Sigmoid colon (tissue), 7 donors: ENCODE measurements around the gene ERBB2. TPM values are rescaled to one million over a fixed set of nuclear protein-coding genes. Genes with fewer than 3 reads are reported as not detected.

Experiments
- DNase-seq: peaks from one replicate; pipeline ENCODE4 v3.0.0-alpha.2; 2019
- H3K27ac ChIP-seq, 4 donors: fragments of 200-600 bp; sonication (generic); one replicate each; pipeline ENCODE4 v1.5.1; 2016 to 2019; ENCODE audit warnings: mild to moderate bottlenecking in 1 of 4
- H3K27me3 ChIP-seq, 3 donors: fragments of 200-600 bp; sonication (generic); one replicate each; pipeline ENCODE4 v1.5.1; 2019; ENCODE audit warnings: mild to moderate bottlenecking in 1 of 3
- H3K36me3 ChIP-seq, 4 donors: fragments of 200-600 bp; sonication (generic); one replicate each; pipeline ENCODE4 v1.5.1; 2016 to 2019
- H3K4me1 ChIP-seq, 4 donors: fragments of 200-600 bp; sonication (generic); one replicate each; pipeline ENCODE4 v1.5.1; 2017 to 2019
- H3K4me3 ChIP-seq, 4 donors: fragments of 200-600 bp; sonication (generic); one replicate each; pipeline ENCODE4 v1.5.1; 2017 to 2019; ENCODE audit warnings: mild to moderate bottlenecking in 2 of 4, moderate library complexity in 1 of 4
- H3K9me3 ChIP-seq, 4 donors: fragments of 200-600 bp in 3 of 4; sonication (generic) in 3 of 4; one replicate each; pipeline versions ENCODE4 v1.5.1 to v1.6.1; 2013 to 2019
- CTCF ChIP-seq, 4 experiments: fragments of 450-650 bp in 3 of 4; fragments of 200-600 bp in 1 of 4; IDR thresholded peaks; one replicate each; pipeline ENCODE4 v1.5.1; 2016 to 2019; ENCODE audit warnings: antibody characterized with exemption in 4 of 4, mild to moderate bottlenecking in 3 of 4, moderate library complexity in 2 of 4
- EP300 ChIP-seq, 4 donors: sonication (generic); formaldehyde crosslinking; IDR thresholded peaks; one replicate each; pipeline ENCODE4 v1.6.1; 2017; ENCODE audit warnings: antibody characterized with exemption in 4 of 4
- POLR2A ChIP-seq, 2 donors: fragments of 450-650 bp; IDR thresholded peaks; one replicate each; pipeline ENCODE4 v1.6.1; 2016; ENCODE audit warnings: antibody characterized with exemption in 2 of 2, mild to moderate bottlenecking in 2 of 2, moderate library complexity in 2 of 2
- POLR2AphosphoS5 ChIP-seq, 4 donors: sonication (generic); formaldehyde crosslinking; IDR thresholded peaks; one replicate each; pipeline ENCODE4 v1.6.1; 2017; ENCODE audit warnings: antibody characterized with exemption in 4 of 4
- WGBS, 2 donors: extraction: QIAGEN DNeasy Blood & Tissue Kit; methylation state at CpG; one replicate each; pipeline ENCODE4 v1.1.7; 2013; 5-methylcytosine and 5-hydroxymethylcytosine counted together
- intact Hi-C: fragments of 100-400 bp; cut with DNase I; formaldehyde crosslinking; loops from one replicate; pipeline ENCODE4 v1.15.1; 2023
- polyA plus RNA-seq, 3 donors: library from polyadenylated mRNA; stranded (reverse); fragments of 200-250 nt; gene quantifications; one replicate each; pipeline ENCODE4 v1.2.3, GENCODE V29; 2013
- small RNA-seq, 3 donors: library from RNA; depleted of rRNA; stranded (forward); fragments of <200 nt; gene quantifications; one replicate each; pipeline ENCODE3, GENCODE V24; 2016
- total RNA-seq, 4 donors: library from RNA; depleted of rRNA; stranded (reverse); fragments of >200 nt; gene quantifications; one replicate each; pipeline ENCODE4 v1.1.0, GENCODE V29; 2016
- donor health status: healthy with polysubstance abuse.
- donor health status: Bipolar disorder and iron deficiency.
- donor health status: healthy.

The ERBB2 gene
- total and polyA plus RNA-seq, 7 donors = 11.8 to 58.9 (median 21.0) TPM

- H3K4me3 ChIP-seq = no peak overlapping the region
- H3K9me3 ChIP-seq = no peaks in the 10 kb centered on the region
- no peak for TF ChIP-seq POLR2A (IDR thresholded peaks at IDR 0.05)
- intact Hi-C loops = no loop called here
- DNase-seq = no peak
- WGBS, 2 donors = 81 to 87% methylated on average over 4 of the region's 4 CpGs
- no peaks in the 10 kb centered on the region for H3K36me3 ChIP-seq
- no peaks in the 10 kb centered on the region for H3K4me1 ChIP-seq
- no peak overlapping the region for H3K27ac ChIP-seq
- H3K27me3 ChIP-seq = peaks cover 0 to 8% (median 0%) of the 10 kb centered on the region in 3 donors
Measured at GRCh38 chr17:39774047-39774446, 74.2 kb downstream of the ERBB2 start.

- Histone ChIP-seq H3K4me3 (no peak overlapping the region), H3K4me1 (no peaks in the 10 kb centered on the region), H3K27me3 (peaks cover 0 to 18% (median 0%) of the 10 kb centered on the region in 3 donors), H3K27ac (no peak overlapping the region), H3K9me3 (no peaks in the 10 kb centered on the region), H3K36me3 (no peaks in the 10 kb centered on the region)
- WGBS, 2 donors = 57 to 84% methylated on average over 2 of the region's 2 CpGs
- intact Hi-C loops = no loop called here
- no peak for TF ChIP-seq EP300 (IDR thresholded peaks at IDR 0.05)
- TF ChIP-seq POLR2AphosphoS5 (IDR thresholded peaks at IDR 0.05) = no peak
- TF ChIP-seq CTCF (IDR thresholded peaks at IDR 0.05) = no peak
- no peak for TF ChIP-seq POLR2A (IDR thresholded peaks at IDR 0.05)
- no peak for DNase-seq
Measured at GRCh38 chr17:39775031-39775430, 75.2 kb downstream of the ERBB2 start.

- Histone ChIP-seq H3K4me1 (no peaks in the 10 kb centered on the region), H3K4me3 (no peak overlapping the region), H3K9me3 (no peaks in the 10 kb centered on the region), H3K36me3 (no peaks in the 10 kb centered on the region), H3K27me3 (peaks cover 0 to 27% (median 0%) of the 10 kb centered on the region in 3 donors), H3K27ac (no peak overlapping the region)
- no peak for DNase-seq
- TF ChIP-seq POLR2AphosphoS5 (IDR thresholded peaks at IDR 0.05) (no peak), POLR2A (IDR thresholded peaks at IDR 0.05) (no peak), EP300 (IDR thresholded peaks at IDR 0.05) (no peak), CTCF (IDR thresholded peaks at IDR 0.05) (no peak)
- intact Hi-C loops = no loop called here
Measured at GRCh38 chr17:39776252-39776651, 76.4 kb downstream of the ERBB2 start.

GRCh38 chr17:39777534-39778365 lies 77.9 kb downstream of the ERBB2 start:
- TF ChIP-seq CTCF (IDR thresholded peaks at IDR 0.05) = no peak
- no peak for TF ChIP-seq EP300 (IDR thresholded peaks at IDR 0.05)
- TF ChIP-seq POLR2AphosphoS5 (IDR thresholded peaks at IDR 0.05) = no peak
- no peak for TF ChIP-seq POLR2A (IDR thresholded peaks at IDR 0.05)
- DNase-seq = no peak
- H3K27me3 ChIP-seq = peaks cover 0 to 29% (median 0%) of the 10 kb centered on the region in 3 donors
- no peak overlapping the region for H3K27ac ChIP-seq
- no peaks in the 10 kb centered on the region for H3K9me3 ChIP-seq
- no peaks in the 10 kb centered on the region for H3K36me3 ChIP-seq
- WGBS, 2 donors = 37 to 62% methylated on average over 11 of the region's 11 CpGs
- H3K4me3 ChIP-seq = no peak overlapping the region
- H3K4me1 ChIP-seq = no peaks in the 10 kb centered on the region
- intact Hi-C loops = no loop called here

Small RNA genes within 50 kb of the gene (small RNA-seq; reads per million reads assigned to genes)
- 0 to 0.29 (median 0.22) reads per million in 3 donors for gene MIR4728

Other genes with a start within 250 kb of the ERBB2 start
- 10 to 100 TPM; 16.8 to 22.5 (median 20.4) TPM for gene MED1, start 248.8 kb upstream of the ERBB2 start, total RNA-seq
- gene MED1, start 248.8 kb upstream of the ERBB2 start, polyA plus RNA-seq = 10 to 100 TPM in 1 of 3 donors, 1 to 10 TPM in 2; 4.2 to 18.6 (median 5.4) TPM
- gene CDK12, start 238.6 kb upstream of the ERBB2 start, total RNA-seq = 10 to 100 TPM; 24.3 to 46.0 (median 32.7) TPM
- gene CDK12, start 238.6 kb upstream of the ERBB2 start, polyA plus RNA-seq = 10 to 100 TPM in 1 of 3 donors, 1 to 10 TPM in 2; 5.4 to 24.2 (median 9.2) TPM
- under 1 TPM in 1 of 4 donors, not detected in 3; 0.33 TPM for gene NEUROD2, start 92.1 kb upstream of the ERBB2 start, total RNA-seq
- gene NEUROD2, start 92.1 kb upstream of the ERBB2 start, polyA plus RNA-seq = 1 to 10 TPM in 1 of 3 donors, under 1 TPM in 1, not detected in 1; 0.23 to 1.2 TPM
- 10 to 100 TPM in 1 of 4 donors, 1 to 10 TPM in 3; 4.2 to 12.1 (median 7.2) TPM for gene PPP1R1B, start 73.1 kb upstream of the ERBB2 start, total RNA-seq
- 100 to 1,000 TPM; 255 to 280 (median 273) TPM for gene PPP1R1B, start 73.1 kb upstream of the ERBB2 start, polyA plus RNA-seq
- 10 to 100 TPM; 35.3 to 44.1 (median 37.6) TPM for gene STARD3, start 62.9 kb upstream of the ERBB2 start, total RNA-seq
- 10 to 100 TPM; 21.0 to 59.2 (median 25.0) TPM for gene STARD3, start 62.9 kb upstream of the ERBB2 start, polyA plus RNA-seq
- gene TCAP, start 34.7 kb upstream of the ERBB2 start, total RNA-seq = under 1 TPM in 3 of 4 donors, not detected in 1; 0.49 to 0.71 (median 0.68) TPM
- gene TCAP, start 34.7 kb upstream of the ERBB2 start, polyA plus RNA-seq = 1 to 10 TPM; 1.4 to 3.5 (median 3.0) TPM
- gene PNMT, start 31.6 kb upstream of the ERBB2 start, total RNA-seq = 1 to 10 TPM; 2.8 to 5.4 (median 5.1) TPM
- 1 to 10 TPM; 1.2 to 2.4 (median 1.8) TPM for gene PNMT, start 31.6 kb upstream of the ERBB2 start, polyA plus RNA-seq
- gene PGAP3, start 12.0 kb upstream of the ERBB2 start, total RNA-seq = 10 to 100 TPM in 1 of 4 donors, 1 to 10 TPM in 3; 6.9 to 12.1 (median 8.2) TPM
- gene PGAP3, start 12.0 kb upstream of the ERBB2 start, polyA plus RNA-seq = 10 to 100 TPM in 1 of 3 donors, 1 to 10 TPM in 2; 7.2 to 29.6 (median 8.4) TPM
- 10 to 100 TPM; 52.4 to 65.5 (median 54.8) TPM for gene MIEN1, start 30.5 kb downstream of the ERBB2 start, total RNA-seq
- gene MIEN1, start 30.5 kb downstream of the ERBB2 start, polyA plus RNA-seq = 100 to 1,000 TPM in 2 of 3 donors, 10 to 100 TPM in 1; 86.3 to 226 (median 195) TPM
- under 1 TPM in 1 of 4 donors, not detected in 3; under 0.01 TPM for gene GRB7, start 37.9 kb downstream of the ERBB2 start, total RNA-seq
- 10 to 100 TPM; 13.2 to 17.9 (median 13.2) TPM for gene GRB7, start 37.9 kb downstream of the ERBB2 start, polyA plus RNA-seq
- 1 to 10 TPM in 1 of 4 donors, under 1 TPM in 3; under 0.01 to 1.5 (median 0.34) TPM for gene IKZF3, start 164.2 kb downstream of the ERBB2 start, total RNA-seq
- gene IKZF3, start 164.2 kb downstream of the ERBB2 start, polyA plus RNA-seq = 10 to 100 TPM in 1 of 3 donors, under 1 TPM in 2; 0.23 to 12.3 (median 0.60) TPM
- not detected for gene ZPBP2, start 168.1 kb downstream of the ERBB2 start, total RNA-seq
- under 1 TPM in 1 of 3 donors, not detected in 2; 0.03 TPM for gene ZPBP2, start 168.1 kb downstream of the ERBB2 start, polyA plus RNA-seq
- gene GSDMB, start 218.6 kb downstream of the ERBB2 start, total RNA-seq = 10 to 100 TPM in 1 of 4 donors, 1 to 10 TPM in 3; 2.0 to 22.7 (median 4.8) TPM
- 100 to 1,000 TPM in 1 of 3 donors, 10 to 100 TPM in 2; 50.5 to 133 (median 94.8) TPM for gene GSDMB, start 218.6 kb downstream of the ERBB2 start, polyA plus RNA-seq
- gene ORMDL3, start 227.5 kb downstream of the ERBB2 start, total RNA-seq = 10 to 100 TPM; 39.8 to 55.7 (median 51.8) TPM
- gene ORMDL3, start 227.5 kb downstream of the ERBB2 start, polyA plus RNA-seq = 10 to 100 TPM; 39.0 to 72.9 (median 43.9) TPM
- not detected for gene LRRC3C, start 227.7 kb downstream of the ERBB2 start, total RNA-seq
- gene LRRC3C, start 227.7 kb downstream of the ERBB2 start, polyA plus RNA-seq = under 1 TPM in 1 of 3 donors, not detected in 2; 0.07 TPM